IMR-90 (cell line): ENCODE results near the gene MBTPS2. TPM values are rescaled to one million over a fixed set of nuclear protein-coding genes. Genes with fewer than 3 reads are reported as not detected.

Experiments
- ATAC-seq: fragments of 200-7000 bp; cut with Tn5 transposase; 2 replicates; pipeline ENCODE4 v1.9.1; 2020; ENCODE audit warnings: low read depth, mild to moderate bottlenecking, moderate library complexity
- BruUV-seq: library from RNA; stranded (reverse); fragments of 400-500 nt; replicated peaks from 2 replicates; lab custom pipeline; 2021; lab: Mats Ljungman, UMichigan
- CTCF ChIA-PET: fragments of 300-600 bp; formaldehyde crosslinking; extraction: SDS; loops from one replicate; lab custom pipeline; 2021; ENCODE audit warnings: antibody characterized with exemption; lab: Yijun Ruan, JAX
- POLR2A ChIA-PET: fragments of 300-600 bp; sonication (Branson Sonifier 250); formaldehyde crosslinking; loops from one replicate; lab custom pipeline; 2022; ENCODE audit warnings: antibody characterized with exemption; ENCODE audit not compliant: unreplicated experiment; lab: Charles Lee
- DNase-seq: peaks from one replicate; pipeline ENCODE4 v3.0.0; 2013
- H2AFZ ChIP-seq: replicated peaks from 2 replicates; pipeline ENCODE3; 2013; ENCODE audit warnings: low read length, mild to moderate bottlenecking; ENCODE audit not compliant: poor library complexity
- H2AK5ac ChIP-seq: 2 replicates; pipeline ENCODE4 v1.6.1; 2013; ENCODE audit warnings: low read depth, low read length, inconsistent platforms
- H2AK9ac ChIP-seq: replicated peaks from 2 replicates; pipeline ENCODE3; 2013; ENCODE audit warnings: mild to moderate bottlenecking, low read depth, low read length, moderate library complexity; ENCODE audit not compliant: poor library complexity
- H2BK120ac ChIP-seq: 2 replicates; pipeline ENCODE4 v1.6.1; 2013; ENCODE audit warnings: low read depth, low read length, inconsistent platforms
- H2BK15ac ChIP-seq: 3 replicates; pipeline ENCODE4 v1.6.1; 2013; ENCODE audit warnings: low read depth, low read length, inconsistent platforms
- H2BK20ac ChIP-seq: 2 replicates; pipeline ENCODE4 v1.6.1; 2013; ENCODE audit warnings: low read depth, mild to moderate bottlenecking, inconsistent platforms, low read length, moderate library complexity
- H2BK5ac ChIP-seq: 2 replicates; pipeline ENCODE4 v1.6.1; 2013; ENCODE audit warnings: mild to moderate bottlenecking, low read depth, low read length, inconsistent platforms; ENCODE audit not compliant: poor library complexity, severe bottlenecking
- H3K14ac ChIP-seq: replicated peaks from 2 replicates; pipeline ENCODE4 v1.6.1; 2013; ENCODE audit warnings: low read depth, low read length, inconsistent platforms
- H3K18ac ChIP-seq: 2 replicates; pipeline ENCODE4 v1.6.1; 2013; ENCODE audit warnings: low read depth, low read length, control low read depth
- H3K23ac ChIP-seq: 2 replicates; pipeline ENCODE4 v1.6.1; 2013; ENCODE audit warnings: low read depth, low read length, inconsistent platforms
- H3K27ac ChIP-seq: 2 replicates; pipeline ENCODE4 v1.5.1; 2013; ENCODE audit warnings: mild to moderate bottlenecking, control low read depth, low read length; ENCODE audit not compliant: insufficient read depth
- H3K27me3 ChIP-seq: 2 replicates; pipeline ENCODE4 v1.6.1; 2013; ENCODE audit warnings: low read length; ENCODE audit not compliant: control insufficient read depth, insufficient read depth
- H3K36me3 ChIP-seq: 2 replicates; pipeline ENCODE4 v1.6.1; 2013; ENCODE audit warnings: low read length, mixed read lengths; ENCODE audit not compliant: control insufficient read depth, insufficient read depth
- H3K4ac ChIP-seq: 2 replicates; pipeline ENCODE4 v1.6.1; 2013; ENCODE audit warnings: low read depth, low read length, inconsistent platforms
- H3K4me1 ChIP-seq: 2 replicates; pipeline ENCODE4 v1.6.1; 2013; ENCODE audit warnings: low read length, mixed read lengths; ENCODE audit not compliant: control insufficient read depth, insufficient read depth
- H3K4me2 ChIP-seq: 2 replicates; pipeline ENCODE4 v1.6.1; 2013; ENCODE audit warnings: low read depth, mild to moderate bottlenecking, control low read depth, low read length, moderate library complexity
- H3K4me3 ChIP-seq: 2 replicates; pipeline ENCODE4 v1.5.1; 2013; ENCODE audit warnings: low read depth, mild to moderate bottlenecking, control low read depth, low read length, moderate library complexity; ENCODE audit not compliant: insufficient read depth
- H3K56ac ChIP-seq: 2 replicates; pipeline ENCODE4 v1.6.1; 2013; ENCODE audit warnings: low read length, inconsistent platforms; ENCODE audit not compliant: insufficient read depth; ENCODE audit errors: extremely low read depth
- H3K79me1 ChIP-seq, 2 experiments: 2 replicates each; pipeline ENCODE4 v1.6.1; 2013; ENCODE audit warnings: low read length in 2 of 2, inconsistent platforms in 1 of 2, low read depth in 1 of 2
- H3K9ac ChIP-seq: 2 replicates; pipeline ENCODE4 v1.6.1; 2013; ENCODE audit warnings: low read depth, low read length, control low read depth
- H3K9me1 ChIP-seq: 2 replicates; pipeline ENCODE4 v1.6.1; 2013; ENCODE audit warnings: low read length, inconsistent platforms; ENCODE audit not compliant: insufficient read depth
- H3K9me3 ChIP-seq: 2 replicates; pipeline ENCODE4 v1.6.1; 2013; ENCODE audit warnings: low read length; ENCODE audit not compliant: control insufficient read depth, insufficient read depth
- H4K20me1 ChIP-seq: 2 replicates; pipeline ENCODE4 v1.6.1; 2013; ENCODE audit warnings: low read length, inconsistent platforms; ENCODE audit not compliant: insufficient read depth
- H4K5ac ChIP-seq: 2 replicates; pipeline ENCODE4 v1.6.1; 2013; ENCODE audit warnings: mild to moderate bottlenecking, low read depth, low read length, control low read depth
- H4K8ac ChIP-seq, 2 experiments: 2 replicates each; pipeline ENCODE4 v1.6.1; 2013; ENCODE audit warnings: low read depth in 2 of 2, low read length in 2 of 2, control low read depth in 1 of 2, inconsistent platforms in 1 of 2
- H4K91ac ChIP-seq: 2 replicates; pipeline ENCODE4 v1.6.1; 2013; ENCODE audit warnings: low read depth, low read length, inconsistent platforms; ENCODE audit not compliant: insufficient read depth
- CHD1 ChIP-seq: IDR thresholded peaks from 2 replicates; pipeline ENCODE4 v1.6.1; 2012; ENCODE audit warnings: low read depth, low read length, improper control_type of control experiment
- FOS ChIP-seq: fragments of 150-350 bp; IDR thresholded peaks from 2 replicates; pipeline ENCODE4 v1.6.1; 2016; ENCODE audit warnings: low read depth, low read length
- MAFK ChIP-seq: IDR thresholded peaks from 2 replicates; pipeline ENCODE4 v1.6.1; 2012; ENCODE audit warnings: low read depth, low read length, improper control_type of control experiment
- MAZ ChIP-seq: IDR thresholded peaks from 2 replicates; pipeline ENCODE4 v1.6.1; 2012; ENCODE audit warnings: low read depth, mild to moderate bottlenecking, low read length, improper control_type of control experiment, moderate library complexity, borderline replicate concordance
- MXI1 ChIP-seq: IDR thresholded peaks from 2 replicates; pipeline ENCODE4 v1.6.1; 2012; ENCODE audit warnings: low read depth, mild to moderate bottlenecking, low read length, moderate library complexity, borderline replicate concordance
- NFE2L2 ChIP-seq: fragments of 150-350 bp; IDR thresholded peaks from 2 replicates; pipeline ENCODE4 v1.6.1; 2016; ENCODE audit warnings: low read depth, mild to moderate bottlenecking, low read length
- RAD21 ChIP-seq: IDR thresholded peaks from 2 replicates; pipeline ENCODE4 v1.6.1; 2012; ENCODE audit warnings: low read length, improper control_type of control experiment
- RCOR1 ChIP-seq: IDR thresholded peaks from 2 replicates; pipeline ENCODE4 v1.6.1; 2012; ENCODE audit warnings: mild to moderate bottlenecking, low read length, improper control_type of control experiment; ENCODE audit not compliant: insufficient replicate concordance
- RFX5 ChIP-seq: IDR thresholded peaks from 2 replicates; pipeline ENCODE4 v1.8.0; 2012; ENCODE audit warnings: low read depth, mild to moderate bottlenecking, low read length, moderate library complexity
- SMC3 ChIP-seq: fragments of 150-350 bp; IDR thresholded peaks from 2 replicates; pipeline ENCODE4 v1.6.1; 2016; ENCODE audit warnings: low read depth, mild to moderate bottlenecking, antibody characterized with exemption, low read length, moderate library complexity
- USF2 ChIP-seq: fragments of 150-350 bp; IDR thresholded peaks from 2 replicates; pipeline ENCODE4 v1.6.1; 2017; ENCODE audit warnings: mild to moderate bottlenecking, antibody characterized with exemption, low read length, low read depth
- WGBS, 2 experiments: methylation state at CpG; one replicate each; pipeline versions ENCODE4 v1.1.5 to v1.1.7; 2013; ENCODE audit warnings: missing lambda C conversion rate in 2 of 2; ENCODE audit not compliant: insufficient read length in 1 of 2; ENCODE audit errors: extremely low coverage in 2 of 2; 5-methylcytosine and 5-hydroxymethylcytosine counted together
- dilution Hi-C: fragments of 300-500 bp; cut with HindIII; formaldehyde crosslinking; loops from one replicate; pipeline ENCODE4 v1.14.3; 2018; ENCODE audit warnings: low sequenced_read_pairs; ENCODE audit not compliant: unreplicated experiment
- in situ Hi-C: fragments of 300-500 bp; cut with MboI; formaldehyde crosslinking; loops from 3 replicates; pipeline ENCODE4 v1.14.3; 2019; ENCODE audit warnings: low sequenced_read_pairs, inconsistent platforms, mixed read lengths
- intact Hi-C: fragments of 100-400 bp; cut with micrococcal nuclease; formaldehyde crosslinking; loops from 2 replicates; pipeline ENCODE4 v1.10.0; 2022
- polyA plus RNA-seq, 3 experiments: library from polyadenylated mRNA; depleted of rRNA; stranded (reverse); fragments of >200 nt; gene quantifications; 2 replicates each; pipeline ENCODE4 v1.2.3, GENCODE V29; 2012; ENCODE audit warnings: low replicate concordance in 1 of 3
- total RNA-seq: library from RNA; depleted of rRNA; stranded (reverse); fragments of >200 nt; gene quantifications from 2 replicates; pipeline ENCODE4 v1.2.3, GENCODE V29; 2012
- TF ChIP-seq, protein P1 (sequence below): fragments of 150-350 bp; IDR thresholded peaks from 2 replicates; pipeline ENCODE4 v1.6.1; 2016; ENCODE audit warnings: low read depth, mild to moderate bottlenecking, low read length, moderate library complexity, borderline replicate concordance
- TF ChIP-seq, protein P2 (sequence below): conservative IDR thresholded peaks from 2 replicates; pipeline ENCODE4 v1.5.1; 2012; ENCODE audit warnings: mild to moderate bottlenecking, low read depth, low read length, improper control_type of control experiment

Gene MBTPS2
- total and polyA plus RNA-seq, 2 of the 4 experiments (the other 2 are of a cell fraction): 4.7 to 12.4 TPM

- intact Hi-C loops: no loop called here
- peak overlapping the region; percentile 37; the same call in 1 of the 2 replicates for H3K4me2 ChIP-seq
- H3K23ac ChIP-seq: peak overlapping the region; percentile 91; the same call in 1 of the 2 replicates
- H3K36me3 ChIP-seq: no peaks in the 10 kb centered on the region
- peak overlapping the region; percentile 93 for H3K27ac ChIP-seq
- no peaks in the 10 kb centered on the region for H3K9me3 ChIP-seq
- H4K5ac ChIP-seq: peak overlapping the region; percentile 58
- in situ Hi-C loops: no loop called here
- peak overlapping the region; percentile 68 to 87 for H4K8ac ChIP-seq
- H2BK5ac ChIP-seq: peak overlapping the region; percentile 97
- CTCF ChIA-PET: no interaction called here
- POLR2A ChIA-PET: no interaction called here
- BruUV-seq: no TSS peak
- peaks cover 6% of the 10 kb centered on the region for H3K9me1 ChIP-seq
- H2BK20ac ChIP-seq: peak overlapping the region; percentile 97
- peaks cover 0 to 14% of the 10 kb centered on the region in 2 experiments; a peak in 1 of 4 replicates for H3K79me1 ChIP-seq
- H3K14ac ChIP-seq: peak overlapping the region; percentile 87
- no peaks in the 10 kb centered on the region for H4K20me1 ChIP-seq
- H4K91ac ChIP-seq: peak overlapping the region; percentile 85
- H3K56ac ChIP-seq: peak overlapping the region; percentile 84; the same call in 1 of the 2 replicates
- H2BK15ac ChIP-seq: peak overlapping the region; percentile 76; the same call in 2 of the 3 replicates
- peak overlapping the region; percentile 91 for H3K4ac ChIP-seq
- dilution Hi-C loops: no loop called here
- H3K4me1 ChIP-seq: peaks cover 10% of the 10 kb centered on the region
- no peaks in the 10 kb centered on the region for H3K27me3 ChIP-seq
- H2AK5ac ChIP-seq: peak overlapping the region; percentile 84
- no peak overlapping the region for H2AFZ ChIP-seq
- ATAC-seq: peak; percentile 94
- WGBS, 2 experiments: 58% methylated on average over 2 of the region's 11 CpGs; no CpG with 5 or more reads in 1 of the 2 experiments
- H3K18ac ChIP-seq: peak overlapping the region; percentile 82
- peak overlapping the region; percentile 16 for H3K9ac ChIP-seq
- H2BK120ac ChIP-seq: peak overlapping the region; percentile 93
- H3K4me3 ChIP-seq: no peak overlapping the region
- H2AK9ac ChIP-seq: no peak overlapping the region
- DNase-seq: peak; percentile 97
- TF ChIP-seq FOS: peak; percentile 86
- TF ChIP-seq SMC3: no peak
- TF ChIP-seq MXI1: no peak
- no peak for TF ChIP-seq CHD1
- no peak for TF ChIP-seq RAD21
- no peak for TF ChIP-seq MAZ
- TF ChIP-seq RCOR1: peak; percentile 39
- peak; percentile 53 for TF ChIP-seq MAFK
- no peak; the same call in 1 of the 2 replicates for TF ChIP-seq NFE2L2
- TF ChIP-seq, protein P1, sequence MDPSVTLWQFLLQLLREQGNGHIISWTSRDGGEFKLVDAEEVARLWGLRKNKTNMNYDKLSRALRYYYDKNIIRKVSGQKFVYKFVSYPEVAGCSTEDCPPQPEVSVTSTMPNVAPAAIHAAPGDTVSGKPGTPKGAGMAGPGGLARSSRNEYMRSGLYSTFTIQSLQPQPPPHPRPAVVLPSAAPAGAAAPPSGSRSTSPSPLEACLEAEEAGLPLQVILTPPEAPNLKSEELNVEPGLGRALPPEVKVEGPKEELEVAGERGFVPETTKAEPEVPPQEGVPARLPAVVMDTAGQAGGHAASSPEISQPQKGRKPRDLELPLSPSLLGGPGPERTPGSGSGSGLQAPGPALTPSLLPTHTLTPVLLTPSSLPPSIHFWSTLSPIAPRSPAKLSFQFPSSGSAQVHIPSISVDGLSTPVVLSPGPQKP: no peak
- TF ChIP-seq, protein P2, sequence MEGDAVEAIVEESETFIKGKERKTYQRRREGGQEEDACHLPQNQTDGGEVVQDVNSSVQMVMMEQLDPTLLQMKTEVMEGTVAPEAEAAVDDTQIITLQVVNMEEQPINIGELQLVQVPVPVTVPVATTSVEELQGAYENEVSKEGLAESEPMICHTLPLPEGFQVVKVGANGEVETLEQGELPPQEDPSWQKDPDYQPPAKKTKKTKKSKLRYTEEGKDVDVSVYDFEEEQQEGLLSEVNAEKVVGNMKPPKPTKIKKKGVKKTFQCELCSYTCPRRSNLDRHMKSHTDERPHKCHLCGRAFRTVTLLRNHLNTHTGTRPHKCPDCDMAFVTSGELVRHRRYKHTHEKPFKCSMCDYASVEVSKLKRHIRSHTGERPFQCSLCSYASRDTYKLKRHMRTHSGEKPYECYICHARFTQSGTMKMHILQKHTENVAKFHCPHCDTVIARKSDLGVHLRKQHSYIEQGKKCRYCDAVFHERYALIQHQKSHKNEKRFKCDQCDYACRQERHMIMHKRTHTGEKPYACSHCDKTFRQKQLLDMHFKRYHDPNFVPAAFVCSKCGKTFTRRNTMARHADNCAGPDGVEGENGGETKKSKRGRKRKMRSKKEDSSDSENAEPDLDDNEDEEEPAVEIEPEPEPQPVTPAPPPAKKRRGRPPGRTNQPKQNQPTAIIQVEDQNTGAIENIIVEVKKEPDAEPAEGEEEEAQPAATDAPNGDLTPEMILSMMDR: 0 out of 2 replicates have a peak, but pooled peaks have one; percentile 5
- TF ChIP-seq RFX5: no peak
- TF ChIP-seq USF2: peak; percentile 36; the same call in 1 of the 2 replicates
Measured at GRCh38 chrX:21932292-21933002, 93.0 kb downstream of the MBTPS2 start.
